ENCODE data around the gene TBC1D22A. TPM values are rescaled to one million over a fixed set of nuclear protein-coding genes. Genes with fewer than 3 reads are reported as not detected.

Gene TBC1D22A
- total RNA-seq, 2 donors from 2014 or later, result 21.0 to 27.9 TPM

- Mint-ChIP-seq H3K36me3 (ENCODE audit: low read depth) (peaks cover 36% of the 10 kb centered on the region), H3K9me3 (peaks cover 6% of the 10 kb centered on the region)
- 93 to 94% methylated on average over 5 to 10 of the region's 10 CpGs for whole genome bisulfite sequencing, 2 experiments (ENCODE audit: insufficient coverage in 1 of 2, insufficient read length in 1 of 2)
These were observed 160.9 kb downstream of the TBC1D22A start for GRCh38 chr22:46923394-46923793.

GRCh38 chr22:46925818-46926217 lies 163.4 kb downstream of the TBC1D22A start:
- WGBS, 2 experiments (ENCODE audit: insufficient coverage in 1 of 2, insufficient read length in 1 of 2), result 100% methylated on average over 1 of the region's 3 CpGs; no CpG with 5 or more reads in 1 of the 2 experiments

More at GRCh38 chr22:46923394-46923793, 160.9 kb downstream of the TBC1D22A start:
- Mint-ChIP-seq H3K27me3 (ENCODE audit: insufficient read depth) (no peaks in the 10 kb centered on the region), H3K4me3 (no peak overlapping the region), H3K27ac (no peak overlapping the region), H3K4me1 (no peaks in the 10 kb centered on the region)
- Histone ChIP-seq H3K36me3 (ENCODE audit: control insufficient read depth, insufficient read depth, low read length) (peaks cover 23% of the 10 kb centered on the region), H3K4me1 (ENCODE audit: control insufficient read depth, insufficient read depth, low read length) (no peaks in the 10 kb centered on the region), H3K4me3 (ENCODE audit: low read length) (no peak overlapping the region), H3K27ac (ENCODE audit: low read depth, low read length) (no peak overlapping the region), H3K9me3 (ENCODE audit: control insufficient read depth, low read length) (peaks cover 8% of the 10 kb centered on the region), H3K9ac (ENCODE audit: extremely low read depth, low read length, poor library complexity, severe bottlenecking) (no peak overlapping the region), H3K27me3 (ENCODE audit: control insufficient read depth, insufficient read depth, low read length, poor library complexity, severe bottlenecking) (no peaks in the 10 kb centered on the region)
- TF ChIP-seq CTCF (conservative IDR thresholded peaks at IDR 0.05), result no peak
- DNase-seq, result no peak

GRCh38 chr22:46929046-46929709 lies 166.7 kb downstream of the TBC1D22A start:
- Mint-ChIP-seq H3K4me1 (peaks cover 3% of the 10 kb centered on the region), H3K27ac (no peak overlapping the region), H3K9me3 (no peaks in the 10 kb centered on the region), H3K36me3 (ENCODE audit: low read depth) (peaks cover 25% of the 10 kb centered on the region), H3K27me3 (ENCODE audit: insufficient read depth) (no peaks in the 10 kb centered on the region), H3K4me3 (no peak overlapping the region)
- Histone ChIP-seq H3K9me3 (ENCODE audit: control insufficient read depth, low read length) (no peaks in the 10 kb centered on the region), H3K36me3 (ENCODE audit: control insufficient read depth, insufficient read depth, low read length) (peaks cover 16% of the 10 kb centered on the region), H3K4me3 (ENCODE audit: low read length) (no peak overlapping the region), H3K4me1 (ENCODE audit: control insufficient read depth, insufficient read depth, low read length) (no peaks in the 10 kb centered on the region), H3K27ac (ENCODE audit: low read depth, low read length) (no peak overlapping the region), H3K9ac (ENCODE audit: extremely low read depth, low read length, poor library complexity, severe bottlenecking) (no peak overlapping the region), H3K27me3 (ENCODE audit: control insufficient read depth, insufficient read depth, low read length, poor library complexity, severe bottlenecking) (no peaks in the 10 kb centered on the region)
- no peak for TF ChIP-seq CTCF (conservative IDR thresholded peaks at IDR 0.05)
- 94 to 100% methylated on average over 6 to 7 of the region's 7 CpGs for WGBS, 2 experiments (ENCODE audit: insufficient coverage in 1 of 2, insufficient read length in 1 of 2)
- DNase-seq, result no peak

More at GRCh38 chr22:46925818-46926217, 163.4 kb downstream of the TBC1D22A start:
- Mint-ChIP-seq H3K4me1 (no peaks in the 10 kb centered on the region), H3K9me3 (peaks cover 6% of the 10 kb centered on the region), H3K4me3 (no peak overlapping the region), H3K27me3 (ENCODE audit: insufficient read depth) (no peaks in the 10 kb centered on the region), H3K27ac (no peak overlapping the region), H3K36me3 (ENCODE audit: low read depth) (peaks cover 24% of the 10 kb centered on the region)
- Histone ChIP-seq H3K27ac (ENCODE audit: low read depth, low read length) (no peak overlapping the region), H3K4me1 (ENCODE audit: control insufficient read depth, insufficient read depth, low read length) (no peaks in the 10 kb centered on the region), H3K9ac (ENCODE audit: extremely low read depth, low read length, poor library complexity, severe bottlenecking) (no peak overlapping the region), H3K4me3 (ENCODE audit: low read length) (no peak overlapping the region), H3K9me3 (ENCODE audit: control insufficient read depth, low read length) (peaks cover 8% of the 10 kb centered on the region), H3K36me3 (ENCODE audit: control insufficient read depth, insufficient read depth, low read length) (peaks cover 22% of the 10 kb centered on the region), H3K27me3 (ENCODE audit: control insufficient read depth, insufficient read depth, low read length, poor library complexity, severe bottlenecking) (no peaks in the 10 kb centered on the region)
- no peak for TF ChIP-seq CTCF (conservative IDR thresholded peaks at IDR 0.05)
- DNase-seq, result no peak

Data from endodermal cell (in vitro differentiated cells).